Mucosa of gallbladder (tissue), 1 donor: ENCODE results near the gene USH1G. TPM values are rescaled to one million over a fixed set of nuclear protein-coding genes. Genes with fewer than 3 reads are reported as not detected.

Experiments used
- DNase-seq: peaks from one replicate; pipeline ENCODE4 v3.0.0-alpha.2; 2020; ENCODE audit warnings: low spot score
- total RNA-seq: library from RNA; stranded (reverse); gene quantifications from one replicate; pipeline ENCODE4 v1.2.1, GENCODE V29; 2021
- donor health status: DM: no; HTN: no; CAD: no.

USH1G gene
- total RNA-seq, 1 donor from 2014 or later = 0.09 TPM

- no peak for DNase-seq
These were observed 19.4 kb downstream of the USH1G start for GRCh38 chr17:74903671-74904070.

GRCh38 chr17:74903034-74903433, 20.0 kb downstream of the USH1G start:
- DNase-seq = no peak

GRCh38 chr17:74901353-74902135, 21.5 kb downstream of the USH1G start:
- DNase-seq = no peak

- DNase-seq = no peak
These were observed 22.8 kb downstream of the USH1G start for GRCh38 chr17:74900208-74900607.

- no peak for DNase-seq
These were observed 24.6 kb downstream of the USH1G start for GRCh38 chr17:74898376-74898946.

GRCh38 chr17:74893936-74894671, 29.0 kb downstream of the USH1G start:
- no peak for DNase-seq

- DNase-seq = no peak
These were observed 29.8 kb downstream of the USH1G start, which contains the start of gene FADS6 for GRCh38 chr17:74892974-74893911. FADS6 (minus strand) TSS chr17:74893633; CDS start chr17:74893595, 38 bp downstream.

GRCh38 chr17:74892013-74892841, 30.8 kb downstream of the USH1G start:
- no peak for DNase-seq

DNA sequence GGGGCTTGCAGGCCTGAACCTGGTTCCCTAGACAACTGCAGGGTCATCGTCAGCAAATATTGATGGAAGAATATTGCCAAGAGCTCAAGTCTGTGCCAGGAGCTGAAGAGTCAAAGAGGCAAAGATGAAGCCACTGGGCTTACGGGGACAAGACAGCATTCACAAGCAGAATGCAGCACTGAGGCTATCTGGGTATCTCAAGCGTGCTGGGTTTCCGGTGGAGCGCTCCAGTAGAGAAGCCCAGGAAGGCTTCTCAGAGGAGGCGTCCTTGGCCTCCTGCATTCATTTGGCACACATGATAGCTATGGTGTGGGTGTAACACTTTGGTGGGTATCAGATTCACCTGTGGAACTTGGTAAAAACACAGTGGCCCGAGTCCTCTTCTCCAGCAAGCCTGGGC, 32.5 kb downstream of the USH1G start:
- no peak for DNase-seq

- DNase-seq = no peak
These were observed 34.6 kb downstream of the USH1G start for GRCh38 chr17:74888469-74888868.

DNA sequence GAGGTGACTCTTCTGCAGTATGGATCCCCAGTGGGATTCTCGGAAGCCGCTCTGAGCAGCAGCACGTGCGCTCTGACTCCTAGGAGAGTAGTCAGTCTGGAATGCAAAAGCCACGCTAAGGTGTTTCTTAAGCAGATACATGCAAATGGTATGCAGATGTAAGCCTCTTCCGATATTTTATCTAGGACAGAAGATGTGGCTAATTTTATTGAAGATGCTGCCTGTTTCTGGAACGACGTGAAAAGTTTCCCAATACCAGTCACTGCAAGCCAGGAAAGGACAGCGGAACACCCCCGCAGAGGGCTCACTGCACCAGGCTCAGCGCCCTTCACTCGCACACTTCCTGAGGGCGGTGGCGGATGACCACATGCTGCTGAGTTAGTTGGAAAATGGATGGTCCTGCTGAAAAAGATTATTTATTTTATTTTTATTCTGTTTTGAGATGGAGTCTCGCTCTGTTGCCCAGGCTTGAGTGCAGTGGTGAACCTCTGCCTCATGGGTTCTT, 39.8 kb downstream of the USH1G start:
- no peak for DNase-seq

GRCh38 chr17:74882517-74883240, 40.4 kb downstream of the USH1G start:
- no peak for DNase-seq

- DNase-seq = no peak
These were observed 42.0 kb downstream of the USH1G start for GRCh38 chr17:74881073-74881472.

GRCh38 chr17:74879308-74879707, 43.7 kb downstream of the USH1G start:
- DNase-seq = no peak

- no peak for DNase-seq
These were observed 44.4 kb downstream of the USH1G start for GRCh38 chr17:74878658-74879057.

DNA sequence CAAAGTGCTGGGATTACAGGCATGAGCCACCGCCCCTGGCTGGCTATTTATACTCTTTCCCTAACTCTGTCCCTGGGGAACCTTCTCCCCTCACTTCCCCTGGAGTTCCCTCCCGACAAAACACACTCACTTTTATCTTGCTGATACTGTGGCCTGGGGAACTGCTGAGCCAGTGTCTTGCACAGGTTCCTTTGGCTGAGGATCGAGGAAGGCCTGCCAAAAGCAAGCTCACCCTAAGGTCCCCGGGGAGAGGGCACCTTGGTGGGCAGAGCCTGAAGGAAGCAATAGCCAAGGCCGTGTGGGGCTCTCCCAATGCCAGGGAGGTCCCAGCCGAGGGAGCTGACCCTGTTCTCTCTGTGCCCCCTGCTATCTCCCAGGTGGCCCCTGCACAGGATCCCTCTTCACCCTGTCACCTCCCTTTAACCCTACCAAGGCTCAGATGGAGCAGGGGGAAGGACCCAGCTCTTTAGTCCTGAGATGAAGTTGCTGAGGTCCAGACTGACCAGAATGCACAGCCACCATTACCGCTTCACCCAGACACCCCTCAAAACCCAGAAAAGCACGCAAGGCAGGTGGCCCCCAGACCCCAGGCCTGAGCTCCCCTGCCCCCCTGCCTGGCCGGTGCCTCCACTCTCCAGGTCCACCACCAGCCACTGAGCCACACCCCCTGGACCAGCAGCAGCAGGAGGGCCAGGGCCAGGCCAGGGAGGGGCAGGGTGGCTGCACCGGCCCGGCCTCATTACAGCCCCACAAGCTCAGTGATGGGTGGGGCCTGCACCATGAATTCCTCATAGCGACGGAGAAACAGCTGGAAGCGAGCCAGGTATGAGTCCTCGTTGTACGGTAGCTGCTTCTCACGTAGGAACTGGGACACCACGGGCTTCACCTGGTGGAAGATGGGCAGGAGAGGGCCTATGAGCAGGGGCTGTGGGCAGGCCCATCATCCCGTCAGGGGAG, 45.2 kb downstream of the USH1G start:
- DNase-seq = peak; percentile 73

GRCh38 chr17:74875977-74876593, 47.0 kb downstream of the USH1G start:
- DNase-seq = no peak
